Hepatocyte (in vitro differentiated cells): ENCODE measurements around the gene AUTS2. TPM values are rescaled to one million over a fixed set of nuclear protein-coding genes. Genes with fewer than 3 reads are reported as not detected.
A peak's percentile ranks its signal among the peaks of the same experiment; 100 is the strongest.

Source experiments
- DNase-seq: peaks from one replicate; pipeline ENCODE4 v3.0.0-alpha.2; 2016; ENCODE audit warnings: low spot score
- H2AFZ ChIP-seq: fragments of 200-600 bp; sonication (generic); 2 replicates; pipeline ENCODE4 v1.6.0; 2016; ENCODE audit warnings: antibody characterized with exemption, mild to moderate bottlenecking
- H3K27ac ChIP-seq: fragments of 200-600 bp; sonication (generic); 2 replicates; pipeline ENCODE4 v1.5.1; 2016; ENCODE audit warnings: mild to moderate bottlenecking
- H3K27me3 ChIP-seq: fragments of 200-600 bp; sonication (generic); 2 replicates; pipeline ENCODE4 v1.6.1; 2016
- H3K36me3 ChIP-seq: fragments of 200-600 bp; sonication (generic); replicated peaks from 2 replicates; pipeline ENCODE4 v1.5.1; 2016; ENCODE audit warnings: low read depth; ENCODE audit not compliant: insufficient read depth
- H3K4me1 ChIP-seq: fragments of 200-600 bp; sonication (generic); 2 replicates; pipeline ENCODE4 v1.5.1; 2016; ENCODE audit warnings: mild to moderate bottlenecking, moderate library complexity; ENCODE audit not compliant: insufficient read depth
- H3K4me2 ChIP-seq: fragments of 200-600 bp; sonication (generic); 2 replicates; pipeline ENCODE4 v1.6.0; 2016
- H3K4me3 ChIP-seq: fragments of 200-600 bp; sonication (generic); 2 replicates; pipeline ENCODE4 v1.5.1; 2016; ENCODE audit warnings: mild to moderate bottlenecking
- H3K79me2 ChIP-seq: fragments of 200-600 bp; sonication (generic); 2 replicates; pipeline ENCODE4 v1.6.0; 2017; ENCODE audit warnings: mild to moderate bottlenecking
- H3K9me2 ChIP-seq: fragments of 200-600 bp; sonication (generic); replicated peaks from 2 replicates; pipeline ENCODE4 v1.6.0; 2017; ENCODE audit warnings: mild to moderate bottlenecking; ENCODE audit not compliant: insufficient read depth
- H3K9me3 ChIP-seq: fragments of 200-600 bp; sonication (generic); 2 replicates; pipeline ENCODE4 v1.5.1; 2016; ENCODE audit warnings: low read depth, mild to moderate bottlenecking
- H4K20me1 ChIP-seq: fragments of 200-600 bp; sonication (generic); 2 replicates; pipeline ENCODE4 v1.6.0; 2016; ENCODE audit warnings: mild to moderate bottlenecking; ENCODE audit not compliant: insufficient read depth, poor library complexity, severe bottlenecking
- EZH2 ChIP-seq: fragments of 200-600 bp; sonication (generic); IDR thresholded peaks from 2 replicates; pipeline ENCODE4 v1.6.1; 2016; ENCODE audit warnings: antibody characterized with exemption, mild to moderate bottlenecking, borderline replicate concordance
- EZH2phosphoT487 ChIP-seq: fragments of 200-600 bp; sonication (generic); IDR thresholded peaks from one replicate; pipeline ENCODE4 v1.6.1; 2018; ENCODE audit warnings: antibody characterized with exemption, mild to moderate bottlenecking, low read depth, moderate library complexity; ENCODE audit not compliant: unreplicated experiment, severe bottlenecking
- WGBS: methylation state at CpG from one replicate; pipeline ENCODE4 v1.1.6; 2016; ENCODE audit warnings: low lambda C conversion rate; ENCODE audit errors: missing lambda C conversion rate; 5-methylcytosine and 5-hydroxymethylcytosine counted together
- polyA plus RNA-seq: library from polyadenylated mRNA; unstranded; fragments of >200 nt; fragmentation: Nextera tagmentation; extraction: Ambion mirVana; gene quantifications from 2 replicates; pipeline ENCODE4 v1.2.1, GENCODE V29; 2016
- total RNA-seq: library from RNA; depleted of rRNA; stranded (reverse); fragments of >200 nt; gene quantifications from 2 replicates; pipeline ENCODE4 v1.2.3, GENCODE V29; 2014
- TF ChIP-seq, protein P1 (sequence below): fragments of 200-600 bp; sonication (generic); IDR thresholded peaks from 2 replicates; pipeline ENCODE4 v1.5.1; 2016; ENCODE audit warnings: antibody characterized with exemption, mild to moderate bottlenecking; ENCODE audit not compliant: poor library complexity

AUTS2 gene
- total and polyA plus RNA-seq, 2 experiments from 2014 or later = 34.4 to 40.9 TPM

DNA sequence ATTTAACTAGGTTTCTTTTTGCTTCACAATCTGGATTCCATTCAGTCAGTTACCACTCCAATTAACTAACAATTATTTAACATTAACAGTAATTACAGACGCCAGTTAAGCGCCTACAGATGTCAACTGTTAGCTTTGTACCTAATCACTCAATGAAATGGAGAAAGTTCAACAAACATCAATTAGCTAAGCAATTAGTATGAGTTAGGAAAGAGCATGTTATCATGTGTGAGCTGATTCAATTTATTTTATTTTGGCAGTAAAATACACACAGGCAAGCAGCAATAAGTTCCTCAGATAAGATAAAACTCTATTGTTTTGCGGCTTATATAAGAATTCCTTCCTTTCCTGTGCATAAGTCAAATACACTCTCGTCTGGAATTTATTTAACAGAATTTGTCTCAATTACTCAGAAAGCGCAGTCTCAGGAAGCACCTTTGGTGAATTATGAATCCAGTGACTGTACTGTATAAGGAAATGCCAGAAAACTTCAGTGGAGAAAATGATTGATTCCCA is 1106.6 kb downstream of the AUTS2 start:
- Histone ChIP-seq H3K79me2 (peaks cover 87% of the 10 kb centered on the region), H3K9me2 (no peaks in the 10 kb centered on the region), H2AFZ (no peak overlapping the region), H3K36me3 (no peaks in the 10 kb centered on the region), H3K4me3 (no peak overlapping the region), H3K9me3 (no peaks in the 10 kb centered on the region), H3K27ac (no peak overlapping the region), H3K4me2 (no peak overlapping the region), H4K20me1 (peaks cover 92% of the 10 kb centered on the region), H3K4me1 (peaks cover 20% of the 10 kb centered on the region), H3K27me3 (no peaks in the 10 kb centered on the region)
- TF ChIP-seq, protein P1, sequence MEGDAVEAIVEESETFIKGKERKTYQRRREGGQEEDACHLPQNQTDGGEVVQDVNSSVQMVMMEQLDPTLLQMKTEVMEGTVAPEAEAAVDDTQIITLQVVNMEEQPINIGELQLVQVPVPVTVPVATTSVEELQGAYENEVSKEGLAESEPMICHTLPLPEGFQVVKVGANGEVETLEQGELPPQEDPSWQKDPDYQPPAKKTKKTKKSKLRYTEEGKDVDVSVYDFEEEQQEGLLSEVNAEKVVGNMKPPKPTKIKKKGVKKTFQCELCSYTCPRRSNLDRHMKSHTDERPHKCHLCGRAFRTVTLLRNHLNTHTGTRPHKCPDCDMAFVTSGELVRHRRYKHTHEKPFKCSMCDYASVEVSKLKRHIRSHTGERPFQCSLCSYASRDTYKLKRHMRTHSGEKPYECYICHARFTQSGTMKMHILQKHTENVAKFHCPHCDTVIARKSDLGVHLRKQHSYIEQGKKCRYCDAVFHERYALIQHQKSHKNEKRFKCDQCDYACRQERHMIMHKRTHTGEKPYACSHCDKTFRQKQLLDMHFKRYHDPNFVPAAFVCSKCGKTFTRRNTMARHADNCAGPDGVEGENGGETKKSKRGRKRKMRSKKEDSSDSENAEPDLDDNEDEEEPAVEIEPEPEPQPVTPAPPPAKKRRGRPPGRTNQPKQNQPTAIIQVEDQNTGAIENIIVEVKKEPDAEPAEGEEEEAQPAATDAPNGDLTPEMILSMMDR = no peak
- TF ChIP-seq EZH2phosphoT487 = peak; percentile 85
- no peak for TF ChIP-seq EZH2
- DNase-seq = no peak
- 44% methylated on average over 5 of the region's 5 CpGs for WGBS

DNA sequence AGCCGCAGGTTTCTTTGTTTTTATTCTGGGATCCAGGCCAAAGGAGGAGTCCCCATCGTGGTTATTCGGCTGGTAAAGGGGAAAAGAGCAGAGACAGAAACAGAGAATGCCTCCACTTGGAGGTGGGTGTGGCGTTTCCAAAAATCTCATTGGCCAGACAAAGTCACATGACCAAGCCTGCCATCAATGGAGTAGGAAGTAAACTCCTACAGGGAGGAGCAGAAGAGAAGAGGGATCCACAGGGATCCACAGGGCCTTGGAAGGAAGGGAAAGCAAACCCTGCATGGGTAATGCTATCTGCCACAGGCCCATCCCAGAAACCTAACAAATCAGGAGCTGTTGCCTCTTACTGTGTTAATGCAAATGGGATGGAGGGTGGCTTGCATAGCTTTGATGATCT is 1107.9 kb downstream of the AUTS2 start:
- Histone ChIP-seq H4K20me1 (peaks cover 94% of the 10 kb centered on the region), H3K9me3 (no peaks in the 10 kb centered on the region), H3K9me2 (no peaks in the 10 kb centered on the region), H3K27me3 (no peaks in the 10 kb centered on the region), H3K4me1 (peaks cover 26% of the 10 kb centered on the region), H3K36me3 (no peaks in the 10 kb centered on the region), H2AFZ (no peak overlapping the region), H3K4me2 (no peak overlapping the region), H3K4me3 (no peak overlapping the region), H3K79me2 (peaks cover 85% of the 10 kb centered on the region), H3K27ac (no peak overlapping the region)
- TF ChIP-seq EZH2phosphoT487 (no peak), EZH2 (no peak)
- 95% methylated on average over 4 of the region's 4 CpGs for WGBS
- no peak for DNase-seq

DNA sequence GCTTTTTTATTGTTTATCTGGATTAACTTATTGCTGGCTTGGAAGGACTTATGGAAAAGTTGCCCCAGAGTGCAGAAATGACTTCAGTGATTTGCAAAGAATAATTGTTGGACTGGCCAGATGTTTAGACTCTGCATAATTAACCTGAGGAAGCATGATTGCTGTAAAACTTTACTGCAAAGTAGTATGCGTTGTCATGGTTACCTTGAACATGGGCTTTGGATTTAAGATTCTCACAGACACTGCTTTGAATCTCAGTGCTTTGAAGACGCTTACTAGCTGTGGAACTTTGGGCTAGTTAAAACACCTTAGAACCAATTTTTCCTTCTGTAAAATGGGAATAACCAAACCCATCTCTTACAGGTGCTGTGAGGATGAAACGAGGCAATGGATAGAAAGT is 1108.4 kb downstream of the AUTS2 start:
- 88% methylated on average over 3 of the region's 3 CpGs for WGBS
- no peak for DNase-seq
- no peak overlapping the region for H3K27ac ChIP-seq
- H3K9me3 ChIP-seq = no peaks in the 10 kb centered on the region
- H4K20me1 ChIP-seq = peaks cover 94% of the 10 kb centered on the region
- peaks cover 85% of the 10 kb centered on the region for H3K79me2 ChIP-seq
- H3K27me3 ChIP-seq = no peaks in the 10 kb centered on the region
- H3K4me1 ChIP-seq = peaks cover 31% of the 10 kb centered on the region
- H3K36me3 ChIP-seq = no peaks in the 10 kb centered on the region
- no peak overlapping the region for H2AFZ ChIP-seq
- no peak overlapping the region for H3K4me2 ChIP-seq
- H3K4me3 ChIP-seq = no peak overlapping the region
- H3K9me2 ChIP-seq = no peaks in the 10 kb centered on the region
- TF ChIP-seq EZH2 (no peak), EZH2phosphoT487 (no peak)
- TF ChIP-seq, protein P1 = no peak

DNA sequence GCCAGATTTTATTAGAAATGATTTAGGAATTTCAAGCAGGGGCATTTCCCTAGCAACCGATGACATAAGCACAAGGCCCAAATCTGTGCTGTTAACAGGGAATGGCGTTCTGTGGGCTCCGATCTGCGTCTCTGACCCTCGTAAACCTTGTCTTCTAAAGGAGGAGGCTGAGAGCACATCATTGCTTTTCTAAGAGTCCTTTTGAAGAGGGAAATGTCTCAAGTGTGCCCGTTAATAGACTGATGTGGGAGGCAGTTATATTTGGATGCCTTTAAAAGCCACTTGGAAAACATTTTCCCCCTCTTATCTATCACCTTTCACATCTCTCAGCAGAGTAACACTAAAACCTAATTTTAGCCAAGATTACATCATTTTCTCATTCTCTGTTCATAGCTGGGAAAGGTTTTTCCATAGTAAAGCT is 1109.6 kb downstream of the AUTS2 start:
- Histone ChIP-seq H3K27ac (no peak overlapping the region), H3K4me1 (peaks cover 31% of the 10 kb centered on the region), H3K27me3 (no peaks in the 10 kb centered on the region), H4K20me1 (peaks cover 93% of the 10 kb centered on the region), H3K4me2 (no peak overlapping the region), H2AFZ (no peak overlapping the region), H3K9me2 (no peaks in the 10 kb centered on the region), H3K4me3 (no peak overlapping the region), H3K36me3 (no peaks in the 10 kb centered on the region), H3K9me3 (no peaks in the 10 kb centered on the region), H3K79me2 (peaks cover 83% of the 10 kb centered on the region)
- no peak for DNase-seq
- WGBS = 64% methylated on average over 6 of the region's 6 CpGs
- TF ChIP-seq EZH2 = no peak
- no peak for TF ChIP-seq EZH2phosphoT487
- TF ChIP-seq, protein P1 = no peak
